DOHH2 (cell line): ENCODE data around the gene ZMIZ1.

Experiments used
- H3F3A ChIP-seq: fragments of 200-600 bp; sonication (generic), shearing (Covaris generic); 2 replicates; pipeline ENCODE4 v1.6.0; 2016; ENCODE audit warnings: antibody characterized with exemption, mild to moderate bottlenecking; ENCODE audit not compliant: control insufficient read depth, insufficient read depth
- H3K27ac ChIP-seq: fragments of 200-600 bp; sonication (generic); 2 replicates; pipeline ENCODE4 v1.5.1; 2014; ENCODE audit warnings: low read depth, mild to moderate bottlenecking, low read length, moderate library complexity
- H3K27me3 ChIP-seq: fragments of 200-600 bp; sonication (generic); 2 replicates; pipeline ENCODE4 v1.6.1; 2014; ENCODE audit warnings: mild to moderate bottlenecking, low read length, mixed read lengths; ENCODE audit not compliant: control insufficient read depth
- H3K36me3 ChIP-seq: fragments of 200-600 bp; sonication (generic); 2 replicates; pipeline ENCODE4 v1.6.1; 2014; ENCODE audit warnings: mild to moderate bottlenecking, low read length, moderate library complexity, mixed read lengths; ENCODE audit not compliant: control insufficient read depth
- H3K4me1 ChIP-seq: fragments of 200-600 bp; sonication (generic); 2 replicates; pipeline ENCODE4 v1.6.1; 2014; ENCODE audit warnings: mild to moderate bottlenecking, low read length, mixed read lengths; ENCODE audit not compliant: control insufficient read depth
- H3K4me2 ChIP-seq: fragments of 200-600 bp; sonication (generic); 2 replicates; pipeline ENCODE4 v1.6.0; 2014; ENCODE audit warnings: mild to moderate bottlenecking, low read length, moderate library complexity
- H3K4me3 ChIP-seq: fragments of 200-600 bp; sonication (generic); 2 replicates; pipeline ENCODE4 v1.5.1; 2014; ENCODE audit warnings: mild to moderate bottlenecking, low read length, mixed read lengths
- H3K79me2 ChIP-seq: fragments of 200-600 bp; sonication (generic); 2 replicates; pipeline ENCODE4 v1.6.1; 2014; ENCODE audit warnings: mild to moderate bottlenecking, low read length, mixed read lengths; ENCODE audit not compliant: control insufficient read depth
- H3K9me2 ChIP-seq: fragments of 200-600 bp; sonication (generic); replicated peaks from 2 replicates; pipeline ENCODE4 v1.6.1; 2014; ENCODE audit warnings: mild to moderate bottlenecking, low read length, mixed read lengths; ENCODE audit not compliant: control insufficient read depth
- H3K9me3 ChIP-seq: fragments of 200-600 bp; sonication (generic); 2 replicates; pipeline ENCODE4 v1.6.1; 2014; ENCODE audit warnings: antibody characterized with exemption, low read length, mixed read lengths; ENCODE audit not compliant: control insufficient read depth, insufficient read depth
- H4K20me1 ChIP-seq: fragments of 200-600 bp; sonication (generic); 2 replicates; pipeline ENCODE4 v1.6.0; 2014; ENCODE audit warnings: low read depth, mild to moderate bottlenecking, antibody characterized with exemption, low read length, moderate library complexity; ENCODE audit not compliant: control insufficient read depth, insufficient read depth
- CTCF ChIP-seq: fragments of 200-600 bp; sonication (generic); IDR thresholded peaks from one replicate; pipeline ENCODE4 v1.5.1; 2014; ENCODE audit warnings: antibody characterized with exemption, mild to moderate bottlenecking, low read depth, low read length; ENCODE audit not compliant: poor library complexity, severe bottlenecking
- EZH2phosphoT487 ChIP-seq: fragments of 200-600 bp; sonication (generic); IDR thresholded peaks from 2 replicates; pipeline ENCODE4 v1.6.1; 2017; ENCODE audit warnings: borderline replicate concordance, mild to moderate bottlenecking, antibody characterized with exemption, low read length, moderate library complexity, mixed read lengths

Gene ZMIZ1

GRCh38 chr10:79321951-79322350, 253.2 kb downstream of the ZMIZ1 start:
- Histone ChIP-seq H3K4me3 (no peak overlapping the region), H4K20me1 (no peaks in the 10 kb centered on the region), H3K27me3 (peaks cover 21% of the 10 kb centered on the region), H3K27ac (no peak overlapping the region), H3F3A (no peaks in the 10 kb centered on the region), H3K9me2 (no peaks in the 10 kb centered on the region), H3K4me2 (no peak overlapping the region), H3K79me2 (no peaks in the 10 kb centered on the region), H3K36me3 (no peaks in the 10 kb centered on the region), H3K9me3 (no peaks in the 10 kb centered on the region), H3K4me1 (peaks cover 12% of the 10 kb centered on the region)
- no peak for TF ChIP-seq CTCF

GRCh38 chr10:79322616-79323543, 254.1 kb downstream of the ZMIZ1 start:
- no peaks in the 10 kb centered on the region for H3K79me2 ChIP-seq
- H3K4me2 ChIP-seq = no peak overlapping the region
- no peaks in the 10 kb centered on the region for H3K9me2 ChIP-seq
- peaks cover 21% of the 10 kb centered on the region for H3K27me3 ChIP-seq
- no peak overlapping the region for H3K27ac ChIP-seq
- TF ChIP-seq EZH2phosphoT487 (no peak), CTCF (no peak)
- no peaks in the 10 kb centered on the region for H4K20me1 ChIP-seq
- H3F3A ChIP-seq = no peaks in the 10 kb centered on the region
- H3K36me3 ChIP-seq = no peaks in the 10 kb centered on the region
- H3K4me1 ChIP-seq = peaks cover 2% of the 10 kb centered on the region
- no peak overlapping the region for H3K4me3 ChIP-seq
- H3K9me3 ChIP-seq = no peaks in the 10 kb centered on the region

- H3K9me3 ChIP-seq = no peaks in the 10 kb centered on the region
- H3K4me2 ChIP-seq = no peak overlapping the region
- no peaks in the 10 kb centered on the region for H3F3A ChIP-seq
- no peaks in the 10 kb centered on the region for H3K79me2 ChIP-seq
- no peaks in the 10 kb centered on the region for H3K9me2 ChIP-seq
- H3K4me1 ChIP-seq = no peaks in the 10 kb centered on the region
- TF ChIP-seq EZH2phosphoT487 (no peak), CTCF (no peak)
- no peak overlapping the region for H3K4me3 ChIP-seq
- no peak overlapping the region for H3K27ac ChIP-seq
- H4K20me1 ChIP-seq = no peaks in the 10 kb centered on the region
- no peaks in the 10 kb centered on the region for H3K36me3 ChIP-seq
- peaks cover 20% of the 10 kb centered on the region for H3K27me3 ChIP-seq
These were observed 254.8 kb downstream of the ZMIZ1 start for GRCh38 chr10:79323602-79324001.
